NCI-H82 treated with DMSO at 0.1 percent for 48 hours (cell line): ENCODE data around the gene MAN2A2.

Source experiments
- DNase-seq: peaks from one replicate; lab custom pipeline; 2025; ENCODE audit not compliant: unreplicated experiment; lab: John Stamatoyannopoulos, UW

MAN2A2 gene

DNA sequence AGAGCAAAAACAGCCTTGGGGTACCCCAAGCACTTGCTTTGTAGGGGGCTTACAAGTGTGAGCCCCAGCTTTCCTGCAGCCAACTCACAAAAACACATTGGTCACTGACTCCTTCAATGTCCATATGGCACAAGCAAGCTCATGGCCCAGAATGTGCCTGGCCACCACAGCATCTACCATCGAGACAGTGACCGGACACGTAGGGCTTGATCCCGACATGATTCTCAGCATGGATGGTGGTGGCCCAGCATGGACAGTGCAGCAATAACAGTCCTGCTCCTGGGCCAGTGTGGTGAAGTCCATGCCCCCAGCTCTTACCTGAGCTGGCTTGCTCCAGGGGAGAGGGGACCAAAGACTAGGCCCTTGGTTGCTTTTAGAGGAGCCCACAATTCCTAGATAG lies 37.9 kb downstream of the MAN2A2 start:
- DNase-seq, result no peak

DNA sequence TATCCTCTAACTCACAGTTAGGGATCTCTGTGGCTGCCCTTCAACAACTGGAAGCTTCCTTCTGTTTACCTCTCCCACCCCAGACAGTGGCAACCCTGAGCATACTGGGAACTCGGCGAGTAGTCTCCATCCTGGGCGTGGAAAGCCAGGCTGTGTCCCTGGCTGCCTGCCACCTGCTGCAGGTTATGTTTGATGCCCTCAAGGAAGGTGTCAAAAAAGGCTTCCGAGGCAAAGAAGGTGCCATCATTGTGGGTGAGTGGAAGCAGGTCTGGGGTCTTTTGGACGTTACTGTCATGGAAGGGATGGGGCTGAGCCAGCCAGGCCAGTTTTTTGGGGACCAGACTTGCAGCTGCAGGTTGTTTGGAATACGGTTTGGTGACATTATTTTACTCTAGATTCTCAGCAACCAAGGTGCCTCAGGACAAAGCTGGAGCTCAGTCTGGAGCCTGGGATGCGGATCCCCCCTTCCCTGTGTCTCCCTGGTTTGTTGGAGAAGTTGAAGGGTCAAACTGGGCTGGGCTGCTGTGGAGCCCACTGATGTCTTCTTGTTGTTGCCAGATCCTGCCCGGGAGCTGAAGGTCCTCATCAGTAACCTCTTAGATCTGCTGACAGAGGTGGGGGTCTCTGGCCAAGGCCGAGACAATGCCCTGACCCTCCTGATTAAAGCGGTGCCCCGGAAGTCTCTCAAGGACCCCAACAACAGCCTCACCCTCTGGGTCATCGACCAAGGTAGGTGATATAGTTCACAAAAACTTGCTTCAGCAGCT lies 39.4 kb downstream of the MAN2A2 start:
- DNase-seq, result no peak

DNA sequence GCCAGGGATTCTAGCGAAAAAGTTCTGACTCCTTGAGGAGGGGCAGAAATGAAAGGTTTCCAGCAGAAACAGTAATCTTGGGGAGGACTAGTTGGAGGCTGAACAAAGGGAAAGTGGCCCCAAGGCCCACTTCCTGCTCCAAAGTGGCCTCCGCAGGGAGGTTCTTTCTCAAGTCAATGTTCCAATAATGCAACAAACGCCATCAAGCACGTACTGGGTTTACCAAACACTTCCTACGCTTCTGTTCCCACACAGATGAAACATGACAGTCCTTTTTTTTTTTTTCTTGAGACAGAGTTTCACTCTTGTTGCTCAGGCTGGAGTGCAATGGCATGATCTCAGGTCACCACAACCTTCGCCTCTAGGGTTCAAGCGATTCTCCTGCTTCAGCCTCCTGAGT lies 42.0 kb downstream of the MAN2A2 start:
- DNase-seq, result no peak

DNA sequence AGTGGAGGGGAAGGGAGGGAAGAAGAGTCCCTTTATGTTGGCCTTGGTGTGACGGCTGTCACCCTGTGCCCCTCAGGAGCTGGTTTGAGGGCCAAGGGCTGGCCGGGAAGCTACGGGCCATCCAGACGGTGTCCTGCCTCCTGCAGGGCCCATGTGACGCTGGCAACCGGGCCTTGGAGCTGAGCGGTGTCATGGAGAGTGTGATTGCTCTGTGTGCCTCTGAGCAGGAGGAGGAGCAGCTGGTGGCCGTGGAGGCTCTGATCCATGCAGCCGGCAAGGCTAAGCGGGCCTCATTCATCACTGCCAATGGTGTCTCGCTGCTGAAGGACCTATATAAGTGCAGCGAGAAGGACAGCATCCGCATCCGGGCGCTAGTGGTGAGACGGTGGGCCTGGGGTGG lies 43.4 kb downstream of the MAN2A2 start:
- no peak for DNase-seq

- DNase-seq, result no peak
Measured at GRCh38 chr15:90946941-90947576, 44.0 kb downstream of the MAN2A2 start.

DNA sequence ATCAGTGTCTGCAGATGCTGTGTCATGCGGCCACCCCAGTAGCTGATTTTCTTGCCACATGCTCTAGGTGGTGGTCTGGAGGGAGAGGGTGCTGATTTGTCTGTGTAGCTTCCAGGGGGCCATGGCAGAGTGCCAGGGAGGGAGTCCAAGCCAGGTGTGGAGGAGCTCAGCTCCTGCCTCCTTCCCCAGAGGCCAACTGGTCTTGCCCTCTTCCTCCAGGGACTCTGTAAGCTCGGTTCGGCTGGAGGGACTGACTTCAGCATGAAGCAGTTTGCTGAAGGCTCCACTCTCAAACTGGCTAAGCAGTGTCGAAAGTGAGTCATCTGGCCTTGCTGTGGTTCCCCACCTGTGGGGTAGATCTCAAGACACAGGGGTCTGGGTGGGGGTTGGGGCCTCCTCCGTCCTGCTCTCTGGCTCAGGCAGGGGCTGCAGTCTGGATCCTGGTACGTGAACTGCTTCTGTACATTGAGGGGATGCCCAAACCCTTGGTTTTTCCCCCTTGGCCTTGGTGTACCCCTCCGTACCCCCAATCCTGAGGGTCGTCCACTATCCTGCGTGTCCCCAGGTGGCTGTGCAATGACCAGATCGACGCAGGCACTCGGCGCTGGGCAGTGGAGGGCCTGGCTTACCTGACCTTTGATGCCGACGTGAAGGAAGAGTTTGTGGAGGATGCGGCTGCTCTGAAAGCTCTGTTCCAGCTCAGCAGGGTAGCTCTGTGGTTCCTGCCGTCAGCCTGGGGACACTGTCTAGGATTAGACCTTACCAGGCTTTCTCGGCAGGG lies 44.7 kb downstream of the MAN2A2 start:
- no peak for DNase-seq

GRCh38 chr15:90948506-90948905 lies 45.4 kb downstream of the MAN2A2 start:
- DNase-seq, result no peak

DNA sequence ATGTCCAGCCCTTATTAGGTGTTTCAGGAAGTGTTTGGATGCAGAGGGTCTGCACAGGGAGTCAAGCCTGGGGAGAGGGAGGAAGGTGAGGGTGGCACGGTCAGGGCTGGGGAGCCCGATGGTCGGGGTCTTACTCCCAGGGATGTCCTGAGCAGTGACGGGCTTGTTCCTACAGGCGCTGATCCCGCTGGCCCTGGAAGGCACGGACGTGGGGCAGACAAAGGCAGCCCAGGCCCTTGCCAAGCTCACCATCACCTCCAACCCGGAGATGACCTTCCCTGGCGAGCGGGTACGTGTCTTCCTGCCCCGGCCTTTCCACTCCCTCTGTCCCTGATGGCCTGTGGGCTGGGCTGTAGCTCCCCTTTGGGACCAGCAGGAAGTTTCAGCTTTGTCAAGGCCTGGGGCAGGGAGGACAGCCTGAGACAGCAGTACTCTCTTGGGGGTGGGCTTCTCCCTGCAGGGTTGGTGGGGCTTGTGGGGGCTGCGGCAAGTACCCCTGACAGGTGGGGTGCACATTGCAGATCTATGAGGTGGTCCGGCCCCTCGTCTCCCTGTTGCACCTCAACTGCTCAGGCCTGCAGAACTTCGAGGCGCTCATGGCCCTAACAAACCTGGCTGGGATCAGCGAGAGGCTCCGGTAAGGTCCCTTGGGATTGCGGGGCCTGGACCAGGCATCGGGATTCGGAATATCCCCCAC lies 47.0 kb downstream of the MAN2A2 start:
- DNase-seq, result no peak

DNA sequence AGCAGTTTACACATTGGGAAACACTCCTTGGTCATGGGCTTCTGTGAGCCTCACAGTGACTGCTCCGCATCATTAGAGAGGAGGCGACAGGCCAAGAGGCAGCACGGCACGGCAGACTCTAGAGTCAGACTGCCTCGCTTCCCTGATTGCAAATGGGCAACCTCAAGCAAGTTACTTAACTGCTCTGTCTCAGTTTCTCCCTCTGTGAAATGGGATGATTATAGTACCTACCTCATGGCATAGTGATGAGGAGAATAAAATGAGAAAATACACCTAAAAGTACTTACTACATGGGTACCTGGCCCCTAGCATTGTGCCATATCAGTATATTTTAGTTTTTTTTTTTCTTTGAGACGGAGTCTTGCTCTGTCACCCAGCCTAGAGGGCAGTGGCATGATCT lies 47.6 kb downstream of the MAN2A2 start:
- DNase-seq, result no peak

- no peak for DNase-seq
Measured at GRCh38 chr15:90952901-90953677, 50.0 kb downstream of the MAN2A2 start.

DNA sequence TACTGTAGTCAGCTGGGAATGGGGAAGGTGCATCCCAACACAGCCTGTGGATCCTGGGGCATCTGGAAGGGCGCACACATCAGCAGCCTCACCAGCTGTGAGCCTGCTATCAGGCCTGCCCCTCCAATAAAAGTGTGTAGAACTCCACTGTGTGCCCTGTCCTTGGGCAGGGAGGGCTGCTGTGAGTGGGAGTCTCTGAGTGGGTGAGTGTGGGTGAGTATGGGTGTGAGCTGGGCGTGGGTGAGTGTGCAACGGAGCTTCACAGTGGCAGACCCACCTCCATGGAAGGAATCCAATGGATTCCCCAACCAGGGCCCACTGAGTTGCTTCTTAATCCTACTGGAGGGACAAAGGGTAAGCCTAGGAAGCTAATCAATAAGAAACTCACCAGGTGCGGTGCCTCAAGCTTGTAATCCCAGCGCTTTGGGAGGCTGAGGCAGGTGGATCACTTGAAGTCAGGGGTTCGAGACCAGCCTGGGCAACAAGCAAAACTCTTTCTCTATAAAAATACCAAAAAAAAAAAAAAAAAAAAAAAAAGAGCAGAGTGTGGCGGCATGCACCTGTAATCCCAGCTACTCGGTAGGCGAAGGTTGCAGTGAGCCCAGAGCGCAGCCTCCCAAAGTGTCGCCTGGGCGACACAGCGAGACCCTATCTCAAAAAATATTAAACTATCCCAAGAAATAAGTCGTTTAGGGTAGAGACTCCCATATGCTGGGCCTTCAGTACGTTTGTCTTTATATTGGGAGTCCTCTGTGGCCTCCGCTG lies 51.0 kb downstream of the MAN2A2 start:
- no peak for DNase-seq

- peak; percentile 71 for DNase-seq
Measured at GRCh38 chr15:90954712-90955623, 51.9 kb downstream of the MAN2A2 start, which contains the start of gene RCCD1. Gene RCCD1 (plus strand): TSS chr15:90954884. CDS start chr15:90956735, 1,851 bp downstream.

- DNase-seq, result no peak
Measured at GRCh38 chr15:90955624-90956273, 52.6 kb downstream of the MAN2A2 start.

DNA sequence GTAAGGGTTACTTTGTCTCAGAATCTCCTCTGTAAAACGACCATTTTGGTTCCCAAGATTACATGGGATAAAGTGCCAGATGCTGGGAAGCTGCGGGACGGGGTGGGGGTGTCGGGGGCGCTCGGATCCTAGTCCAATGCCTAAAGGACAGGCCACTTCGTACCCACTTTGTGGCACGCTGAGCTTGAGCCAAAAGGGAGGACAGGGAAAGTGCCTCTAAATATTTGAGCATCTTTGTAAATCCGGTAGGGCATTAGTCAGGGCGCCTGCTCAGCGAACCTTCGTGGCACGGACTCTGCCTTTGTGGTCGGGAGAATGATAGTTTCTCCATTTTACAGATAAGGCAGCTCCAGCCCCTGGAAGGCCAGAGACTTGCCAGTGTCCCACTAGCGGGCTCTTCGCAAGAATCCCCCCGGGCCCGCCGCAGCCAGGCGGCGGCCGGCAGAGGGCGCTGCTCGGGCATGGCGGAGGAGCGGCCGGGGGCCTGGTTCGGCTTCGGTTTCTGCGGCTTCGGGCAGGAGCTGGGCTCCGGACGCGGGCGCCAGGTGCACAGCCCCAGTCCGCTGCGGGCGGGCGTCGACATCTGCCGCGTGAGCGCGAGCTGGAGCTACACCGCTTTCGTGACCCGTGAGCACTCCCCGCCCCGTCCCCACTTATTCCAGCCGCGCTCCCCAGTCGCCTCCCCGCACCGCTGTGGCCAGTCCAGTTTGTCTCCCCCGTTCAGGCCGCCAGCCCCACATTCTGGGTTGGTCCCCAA lies 53.4 kb downstream of the MAN2A2 start:
- peak; percentile 6 for DNase-seq

GRCh38 chr15:90957031-90957790 lies 54.1 kb downstream of the MAN2A2 start:
- DNase-seq, result no peak

DNA sequence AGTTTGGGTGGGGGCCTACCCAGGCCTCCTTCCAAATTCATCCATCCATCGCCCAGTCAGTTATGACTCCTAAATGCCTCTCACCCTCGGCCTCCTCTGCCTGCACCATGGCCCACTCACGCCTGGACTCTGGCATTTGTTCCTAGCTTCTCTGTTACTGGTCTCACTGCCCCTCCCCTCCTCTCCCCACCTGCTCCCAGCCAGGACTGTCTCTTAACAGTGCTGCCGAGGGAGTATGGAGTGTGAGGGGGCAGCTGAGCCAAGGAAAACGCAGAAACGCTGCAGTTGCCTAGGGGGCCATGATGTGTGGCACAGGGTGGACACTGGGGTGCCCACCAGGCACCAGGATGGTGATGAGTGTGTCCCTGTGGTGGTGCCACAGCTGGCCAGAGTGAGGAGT lies 54.7 kb downstream of the MAN2A2 start:
- DNase-seq, result no peak
